Measurements from ENCODE around the gene LHFPL3. TPM values are rescaled to one million over a fixed set of nuclear protein-coding genes. Genes with fewer than 3 reads are reported as not detected.

LHFPL3 gene
- total RNA-seq, 6 experiments from 2014 or later = not detected

GRCh38 chr7:104779888-104780287 lies 451.5 kb downstream of the LHFPL3 start:
- no peak overlapping the region for H3K27ac ChIP-seq
- ATAC-seq (no peak), DNase-seq (no peak)
- no CpG with 5 or more reads among the region's 2 CpGs for WGBS (ENCODE audit: insufficient coverage, low coverage, low lambda C conversion rate, missing lambda C conversion rate)
- no peaks in the 10 kb centered on the region for H3K27me3 ChIP-seq
- TF ChIP-seq CTCF (IDR thresholded peaks at IDR 0.05) = no peak
- TF ChIP-seq POLR2A (IDR thresholded peaks at IDR 0.05) = no peak
- H3K4me1 ChIP-seq = no peaks in the 10 kb centered on the region
- intact Hi-C loops (cut with DNase I) = no loop called here
- H3K36me3 ChIP-seq = no peaks in the 10 kb centered on the region
- no peaks in the 10 kb centered on the region for H3K9me3 ChIP-seq
- no peak overlapping the region for H3K4me3 ChIP-seq

- intact Hi-C loops (cut with DNase I) = no loop called here
- no peak for ATAC-seq
- TF ChIP-seq CTCF (IDR thresholded peaks at IDR 0.05) (no peak), POLR2A (IDR thresholded peaks at IDR 0.05) (no peak)
Observed at GRCh38 chr7:104784686-104785085, 456.3 kb downstream of the LHFPL3 start.

GRCh38 chr7:104789780-104790179 lies 461.4 kb downstream of the LHFPL3 start:
- ATAC-seq (no peak), DNase-seq (no peak)
- no peak overlapping the region for H3K27ac ChIP-seq
- no peaks in the 10 kb centered on the region for H3K9me3 ChIP-seq
- no peak for TF ChIP-seq CTCF (IDR thresholded peaks at IDR 0.05)
- no peak for TF ChIP-seq POLR2A (IDR thresholded peaks at IDR 0.05)
- no peak overlapping the region for H3K4me3 ChIP-seq
- no peaks in the 10 kb centered on the region for H3K4me1 ChIP-seq
- H3K36me3 ChIP-seq = no peaks in the 10 kb centered on the region
- H3K27me3 ChIP-seq = no peaks in the 10 kb centered on the region
- WGBS (ENCODE audit: insufficient coverage, low coverage, low lambda C conversion rate, missing lambda C conversion rate) = 64% methylated on average over 3 of the region's 3 CpGs
- intact Hi-C loops (cut with DNase I) = no loop called here

More at GRCh38 chr7:104784686-104785085, 456.3 kb downstream of the LHFPL3 start:
- no peaks in the 10 kb centered on the region for H3K4me1 ChIP-seq
- no peak overlapping the region for H3K4me3 ChIP-seq
- no peaks in the 10 kb centered on the region for H3K36me3 ChIP-seq
- no peak overlapping the region for H3K27ac ChIP-seq
- H3K27me3 ChIP-seq = no peaks in the 10 kb centered on the region
- no peak for DNase-seq
- no peaks in the 10 kb centered on the region for H3K9me3 ChIP-seq

- Histone ChIP-seq H3K36me3 (no peaks in the 10 kb centered on the region), H3K27me3 (no peaks in the 10 kb centered on the region), H3K4me1 (no peaks in the 10 kb centered on the region), H3K9me3 (no peaks in the 10 kb centered on the region), H3K27ac (no peak overlapping the region), H3K4me3 (no peak overlapping the region)
- intact Hi-C loops (cut with DNase I) = no loop called here
- no peak for TF ChIP-seq CTCF (IDR thresholded peaks at IDR 0.05)
- TF ChIP-seq POLR2A (IDR thresholded peaks at IDR 0.05) = no peak
- ATAC-seq (no peak), DNase-seq (no peak)
- 19% methylated on average over 2 of the region's 2 CpGs for WGBS (ENCODE audit: insufficient coverage, low coverage, low lambda C conversion rate, missing lambda C conversion rate)
Observed at GRCh38 chr7:104790440-104790839, 462.0 kb downstream of the LHFPL3 start.

- Histone ChIP-seq H3K27ac (no peak overlapping the region), H3K4me1 (no peaks in the 10 kb centered on the region), H3K4me3 (no peak overlapping the region), H3K9me3 (no peaks in the 10 kb centered on the region), H3K27me3 (no peaks in the 10 kb centered on the region), H3K36me3 (no peaks in the 10 kb centered on the region)
- DNase-seq (no peak), ATAC-seq (no peak)
- no peak for TF ChIP-seq CTCF (IDR thresholded peaks at IDR 0.05)
- intact Hi-C loops (cut with DNase I) = no loop called here
Observed at GRCh38 chr7:104791080-104791479, 462.7 kb downstream of the LHFPL3 start.

All from right lobe of liver (tissue), 6 donors.